SK-N-SH (cell line): ENCODE measurements around the gene SPOP. TPM values are rescaled to one million over a fixed set of nuclear protein-coding genes. Genes with fewer than 3 reads are reported as not detected.

Experiments
- CTCF ChIA-PET: fragments of 300-600, 350-600 bp; formaldehyde crosslinking; extraction: SDS; loops from one replicate; lab custom pipeline; 2021; lab: Yijun Ruan, JAX
- POLR2A ChIA-PET: fragments of 350-600 bp; sonication (Branson Sonifier 250); formaldehyde crosslinking; extraction: SDS; loops from one replicate; lab custom pipeline; 2020; ENCODE audit warnings: antibody characterized with exemption, inconsistent platforms; lab: Yijun Ruan, JAX
- DNase-seq: peaks from one replicate; pipeline ENCODE4 v3.0.0; 2012
- H2AFZ ChIP-seq: fragments of 200-600 bp; sonication (generic); 2 replicates; pipeline ENCODE4 v1.8.1; 2016; ENCODE audit warnings: antibody characterized with exemption, mild to moderate bottlenecking, low read depth
- H3F3A ChIP-seq: fragments of 200-600 bp; sonication (generic); replicated peaks from 2 replicates; pipeline ENCODE3; 2016; ENCODE audit warnings: antibody characterized with exemption, mild to moderate bottlenecking; ENCODE audit not compliant: insufficient read depth
- H3K27ac ChIP-seq, 2 experiments: fragments of 200-500 bp in 1 of 2; fragments of 200-600 bp in 1 of 2; sonication (Bioruptor generic) in 1 of 2; sonication (generic), shearing (Covaris generic) in 1 of 2; 2 replicates each; pipeline versions ENCODE4 v1.5.1 to v1.6.1; 2014 to 2016; ENCODE audit warnings: low read depth in 2 of 2, inconsistent platforms in 1 of 2, low read length in 1 of 2, mild to moderate bottlenecking in 1 of 2, mixed read lengths in 1 of 2
- H3K27me3 ChIP-seq: fragments of 200-600 bp; sonication (generic), shearing (Covaris generic); 2 replicates; pipeline ENCODE4 v1.6.1; 2016; ENCODE audit warnings: mixed run types; ENCODE audit not compliant: insufficient read depth
- H3K36me3 ChIP-seq, 2 experiments: fragments of 200-500 bp in 1 of 2; fragments of 200-600 bp in 1 of 2; sonication (Bioruptor generic) in 1 of 2; sonication (generic) in 1 of 2; replicated peaks in 1 of 2; 2 replicates each; pipeline versions ENCODE3 to v1.5.1; 2014 to 2016; ENCODE audit warnings: low read length in 1 of 2, mild to moderate bottlenecking in 1 of 2; ENCODE audit not compliant: insufficient read depth in 2 of 2, control insufficient read depth in 1 of 2
- H3K4me1 ChIP-seq, 2 experiments: fragments of 200-500 bp in 1 of 2; fragments of 200-600 bp in 1 of 2; sonication (Bioruptor generic) in 1 of 2; sonication (generic), shearing (Covaris generic) in 1 of 2; 2 replicates each; pipeline versions ENCODE4 v1.5.1 to v1.6.1; 2014 to 2016; ENCODE audit warnings: low read depth in 1 of 2, low read length in 1 of 2, mixed run types in 1 of 2; ENCODE audit not compliant: insufficient read depth in 2 of 2, control insufficient read depth in 1 of 2
- H3K4me2 ChIP-seq: fragments of 200-600 bp; sonication (generic), shearing (Covaris generic); 2 replicates; pipeline ENCODE4 v1.6.1; 2017; ENCODE audit warnings: mixed run types
- H3K4me3 ChIP-seq, 2 experiments: fragments of 200-500 bp in 1 of 2; fragments of 200-600 bp in 1 of 2; sonication (Bioruptor generic) in 1 of 2; sonication (generic), shearing (Covaris generic) in 1 of 2; 2 replicates each; pipeline versions ENCODE4 v1.5.1 to v1.8.1; 2014 to 2016; ENCODE audit warnings: low read depth in 2 of 2, inconsistent platforms in 1 of 2, low read length in 1 of 2, mild to moderate bottlenecking in 1 of 2, mixed read lengths in 1 of 2, moderate library complexity in 1 of 2
- H3K79me2 ChIP-seq: fragments of 200-600 bp; sonication (generic); 2 replicates; pipeline ENCODE4 v1.8.1; 2017; ENCODE audit warnings: mild to moderate bottlenecking; ENCODE audit not compliant: insufficient read depth
- H3K9ac ChIP-seq: fragments of 200-600 bp; sonication (generic); 2 replicates; pipeline ENCODE4 v1.6.1; 2017; ENCODE audit warnings: mixed run types
- H3K9me2 ChIP-seq: fragments of 200-600 bp; sonication (generic); 2 replicates; pipeline ENCODE4 v1.6.1; 2017; ENCODE audit warnings: mixed run types
- H3K9me3 ChIP-seq: fragments of 200-600 bp; sonication (generic); 2 replicates; pipeline ENCODE4 v1.6.1; 2017; ENCODE audit warnings: mixed run types, mild to moderate bottlenecking, moderate library complexity
- H4K20me1 ChIP-seq: fragments of 200-600 bp; sonication (generic); 2 replicates; pipeline ENCODE4 v1.6.1; 2017; ENCODE audit warnings: mild to moderate bottlenecking, mixed run types; ENCODE audit not compliant: insufficient read depth
- GATA2 ChIP-seq: sonication (generic); formaldehyde crosslinking; IDR thresholded peaks from 2 replicates; pipeline ENCODE4 v1.5.0; 2020; ENCODE audit warnings: mild to moderate bottlenecking, missing genetic modification reagents
- RAD21 ChIP-seq: IDR thresholded peaks from 2 replicates; pipeline ENCODE4 v1.6.1; 2012; ENCODE audit warnings: mild to moderate bottlenecking, low read length
- RCOR1 ChIP-seq: fragments of 150-350 bp; IDR thresholded peaks from 2 replicates; pipeline ENCODE4 v1.6.1; 2017; ENCODE audit warnings: antibody characterized with exemption, low read length
- SMC3 ChIP-seq: IDR thresholded peaks from 2 replicates; pipeline ENCODE4 v1.6.1; 2012; ENCODE audit warnings: low read depth, low read length, improper control_type of control experiment
- YY1 ChIP-seq: IDR thresholded peaks from 2 replicates; pipeline ENCODE4 v1.4.0; 2012; ENCODE audit warnings: low read depth, mild to moderate bottlenecking
- WGBS: methylation state at CpG from one replicate; pipeline ENCODE4 v1.1.6; 2017; ENCODE audit warnings: low lambda C conversion rate; 5-methylcytosine and 5-hydroxymethylcytosine counted together
- polyA plus RNA-seq, 3 experiments: library from polyadenylated mRNA; depleted of rRNA; stranded (reverse); fragments of >200 nt; gene quantifications; 2 replicates each; pipeline ENCODE4 v1.2.3, GENCODE V29; 2012
- TF ChIP-seq, protein P1 (sequence below): IDR thresholded peaks from 2 replicates; pipeline ENCODE4 v1.6.1; 2012; ENCODE audit warnings: mild to moderate bottlenecking, low read depth, low read length, moderate library complexity
- TF ChIP-seq, protein P2 (sequence below): fragments of 150-350 bp; IDR thresholded peaks from 2 replicates; pipeline ENCODE4 v1.6.1; 2017; ENCODE audit warnings: antibody characterized with exemption, low read length, low read depth, borderline replicate concordance
- TF ChIP-seq, protein P3 (sequence below): fragments of 200-600 bp; sonication (generic); IDR thresholded peaks from 2 replicates; pipeline ENCODE4 v1.6.1; 2017; ENCODE audit warnings: antibody characterized with exemption, mild to moderate bottlenecking, moderate library complexity
- TF ChIP-seq, protein P4 (sequence below): IDR thresholded peaks from 2 replicates; pipeline ENCODE4 v1.4.0; 2012; ENCODE audit warnings: low read depth, borderline replicate concordance

SPOP gene
- polyA plus RNA-seq, 1 of the 3 experiments (the other 2 are of a cell fraction): 54.0 TPM

DNA sequence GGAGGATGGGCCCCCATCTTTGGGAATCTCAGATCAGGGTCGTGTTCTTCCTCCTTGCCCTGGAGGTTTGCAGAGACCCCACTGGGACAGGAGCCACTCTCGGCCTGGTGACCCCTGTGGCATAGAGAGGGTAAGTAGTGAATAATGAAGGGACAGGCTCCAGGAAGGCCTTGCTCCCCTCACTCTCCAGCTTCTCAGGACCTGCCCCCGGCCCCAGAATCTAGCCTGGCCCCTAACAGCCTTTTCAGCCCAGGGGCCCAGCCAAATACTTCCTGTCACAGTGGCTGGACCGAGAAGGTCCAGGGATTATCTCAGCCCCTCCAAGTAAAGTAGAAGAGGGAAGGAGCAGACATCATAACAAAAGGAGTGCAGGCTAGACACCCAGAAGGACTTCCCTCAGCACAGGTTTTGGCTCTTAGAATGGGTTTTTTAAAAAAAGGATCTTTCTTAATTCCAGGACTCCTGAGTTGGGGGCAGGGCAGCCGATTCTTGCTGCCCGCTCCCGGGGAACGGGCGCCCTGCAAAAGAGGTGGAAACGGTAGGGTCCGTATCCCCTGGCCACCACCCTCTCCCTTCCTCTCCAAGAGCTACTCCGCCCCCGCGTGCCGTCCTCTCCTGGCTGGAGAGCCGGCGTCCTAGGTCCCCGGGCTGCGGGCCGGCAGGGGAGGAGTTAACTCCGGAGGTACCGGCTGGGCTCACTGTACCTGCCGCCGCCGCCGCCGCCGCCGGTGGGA is 102.8 kb downstream of the SPOP start:
- peaks cover 3 to 18% of the 10 kb centered on the region in 2 experiments; a peak in 2 of 4 replicates for H3K4me1 ChIP-seq
- POLR2A ChIA-PET: interaction anchor here (1.0 to 1.4 kb wide), 2 partner anchors 124 to 126 kb away, joined by 3 to 4 read pairs; no protein-coding TSS in a partner anchor

More for the DNA sequence above, 102.8 kb downstream of the SPOP start:
- Histone ChIP-seq H3K27ac (no peak overlapping the region), H3K4me2 (peak overlapping the region; percentile 99; the same call in 1 of the 2 replicates), H3F3A (peaks cover 18% of the 10 kb centered on the region), H3K9me3 (no peaks in the 10 kb centered on the region), H2AFZ (no peak overlapping the region; the same call in 1 of the 2 replicates), H3K9me2 (no peaks in the 10 kb centered on the region), H3K36me3 (no peaks in the 10 kb centered on the region), H3K4me3 (peak overlapping the region; percentile 67 to 83; a peak in 3 of 4 replicates), H3K79me2 (no peaks in the 10 kb centered on the region), H3K9ac (no peak overlapping the region), H3K27me3 (peaks cover 15% of the 10 kb centered on the region; the same call in 1 of the 2 replicates), H4K20me1 (no peaks in the 10 kb centered on the region)
- peak; percentile 27 for DNase-seq
- 38% methylated on average over 14 of the region's 29 CpGs for WGBS
- CTCF ChIA-PET: interaction anchor here (0.6 to 48.9 kb wide), 27 partner anchors 9 to 422 kb away, joined by 3 to 2107 read pairs (median 5); partner anchors contain the start of genes SLC35B1 and SPOP
- TF ChIP-seq RCOR1: no peak
- TF ChIP-seq, protein P1, sequence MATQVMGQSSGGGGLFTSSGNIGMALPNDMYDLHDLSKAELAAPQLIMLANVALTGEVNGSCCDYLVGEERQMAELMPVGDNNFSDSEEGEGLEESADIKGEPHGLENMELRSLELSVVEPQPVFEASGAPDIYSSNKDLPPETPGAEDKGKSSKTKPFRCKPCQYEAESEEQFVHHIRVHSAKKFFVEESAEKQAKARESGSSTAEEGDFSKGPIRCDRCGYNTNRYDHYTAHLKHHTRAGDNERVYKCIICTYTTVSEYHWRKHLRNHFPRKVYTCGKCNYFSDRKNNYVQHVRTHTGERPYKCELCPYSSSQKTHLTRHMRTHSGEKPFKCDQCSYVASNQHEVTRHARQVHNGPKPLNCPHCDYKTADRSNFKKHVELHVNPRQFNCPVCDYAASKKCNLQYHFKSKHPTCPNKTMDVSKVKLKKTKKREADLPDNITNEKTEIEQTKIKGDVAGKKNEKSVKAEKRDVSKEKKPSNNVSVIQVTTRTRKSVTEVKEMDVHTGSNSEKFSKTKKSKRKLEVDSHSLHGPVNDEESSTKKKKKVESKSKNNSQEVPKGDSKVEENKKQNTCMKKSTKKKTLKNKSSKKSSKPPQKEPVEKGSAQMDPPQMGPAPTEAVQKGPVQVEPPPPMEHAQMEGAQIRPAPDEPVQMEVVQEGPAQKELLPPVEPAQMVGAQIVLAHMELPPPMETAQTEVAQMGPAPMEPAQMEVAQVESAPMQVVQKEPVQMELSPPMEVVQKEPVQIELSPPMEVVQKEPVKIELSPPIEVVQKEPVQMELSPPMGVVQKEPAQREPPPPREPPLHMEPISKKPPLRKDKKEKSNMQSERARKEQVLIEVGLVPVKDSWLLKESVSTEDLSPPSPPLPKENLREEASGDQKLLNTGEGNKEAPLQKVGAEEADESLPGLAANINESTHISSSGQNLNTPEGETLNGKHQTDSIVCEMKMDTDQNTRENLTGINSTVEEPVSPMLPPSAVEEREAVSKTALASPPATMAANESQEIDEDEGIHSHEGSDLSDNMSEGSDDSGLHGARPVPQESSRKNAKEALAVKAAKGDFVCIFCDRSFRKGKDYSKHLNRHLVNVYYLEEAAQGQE: no peak
- no peak for TF ChIP-seq SMC3
- no peak for TF ChIP-seq RAD21
- TF ChIP-seq, protein P2, sequence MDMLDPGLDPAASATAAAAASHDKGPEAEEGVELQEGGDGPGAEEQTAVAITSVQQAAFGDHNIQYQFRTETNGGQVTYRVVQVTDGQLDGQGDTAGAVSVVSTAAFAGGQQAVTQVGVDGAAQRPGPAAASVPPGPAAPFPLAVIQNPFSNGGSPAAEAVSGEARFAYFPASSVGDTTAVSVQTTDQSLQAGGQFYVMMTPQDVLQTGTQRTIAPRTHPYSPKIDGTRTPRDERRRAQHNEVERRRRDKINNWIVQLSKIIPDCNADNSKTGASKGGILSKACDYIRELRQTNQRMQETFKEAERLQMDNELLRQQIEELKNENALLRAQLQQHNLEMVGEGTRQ: no peak
- no peak for TF ChIP-seq GATA2
- TF ChIP-seq, protein P3, sequence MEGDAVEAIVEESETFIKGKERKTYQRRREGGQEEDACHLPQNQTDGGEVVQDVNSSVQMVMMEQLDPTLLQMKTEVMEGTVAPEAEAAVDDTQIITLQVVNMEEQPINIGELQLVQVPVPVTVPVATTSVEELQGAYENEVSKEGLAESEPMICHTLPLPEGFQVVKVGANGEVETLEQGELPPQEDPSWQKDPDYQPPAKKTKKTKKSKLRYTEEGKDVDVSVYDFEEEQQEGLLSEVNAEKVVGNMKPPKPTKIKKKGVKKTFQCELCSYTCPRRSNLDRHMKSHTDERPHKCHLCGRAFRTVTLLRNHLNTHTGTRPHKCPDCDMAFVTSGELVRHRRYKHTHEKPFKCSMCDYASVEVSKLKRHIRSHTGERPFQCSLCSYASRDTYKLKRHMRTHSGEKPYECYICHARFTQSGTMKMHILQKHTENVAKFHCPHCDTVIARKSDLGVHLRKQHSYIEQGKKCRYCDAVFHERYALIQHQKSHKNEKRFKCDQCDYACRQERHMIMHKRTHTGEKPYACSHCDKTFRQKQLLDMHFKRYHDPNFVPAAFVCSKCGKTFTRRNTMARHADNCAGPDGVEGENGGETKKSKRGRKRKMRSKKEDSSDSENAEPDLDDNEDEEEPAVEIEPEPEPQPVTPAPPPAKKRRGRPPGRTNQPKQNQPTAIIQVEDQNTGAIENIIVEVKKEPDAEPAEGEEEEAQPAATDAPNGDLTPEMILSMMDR: no peak
- no peak for TF ChIP-seq YY1
- TF ChIP-seq, protein P4, sequence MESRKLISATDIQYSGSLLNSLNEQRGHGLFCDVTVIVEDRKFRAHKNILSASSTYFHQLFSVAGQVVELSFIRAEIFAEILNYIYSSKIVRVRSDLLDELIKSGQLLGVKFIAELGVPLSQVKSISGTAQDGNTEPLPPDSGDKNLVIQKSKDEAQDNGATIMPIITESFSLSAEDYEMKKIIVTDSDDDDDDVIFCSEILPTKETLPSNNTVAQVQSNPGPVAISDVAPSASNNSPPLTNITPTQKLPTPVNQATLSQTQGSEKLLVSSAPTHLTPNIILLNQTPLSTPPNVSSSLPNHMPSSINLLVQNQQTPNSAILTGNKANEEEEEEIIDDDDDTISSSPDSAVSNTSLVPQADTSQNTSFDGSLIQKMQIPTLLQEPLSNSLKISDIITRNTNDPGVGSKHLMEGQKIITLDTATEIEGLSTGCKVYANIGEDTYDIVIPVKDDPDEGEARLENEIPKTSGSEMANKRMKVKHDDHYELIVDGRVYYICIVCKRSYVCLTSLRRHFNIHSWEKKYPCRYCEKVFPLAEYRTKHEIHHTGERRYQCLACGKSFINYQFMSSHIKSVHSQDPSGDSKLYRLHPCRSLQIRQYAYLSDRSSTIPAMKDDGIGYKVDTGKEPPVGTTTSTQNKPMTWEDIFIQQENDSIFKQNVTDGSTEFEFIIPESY: no peak
